ENCODE results near the gene RHBG. TPM values are rescaled to one million over a fixed set of nuclear protein-coding genes. Genes with fewer than 3 reads are reported as not detected.

RHBG gene
- total and polyA plus RNA-seq, 2 donors (not counting 1 experiment from before 2014, with no cell fraction given), result not detected

DNA sequence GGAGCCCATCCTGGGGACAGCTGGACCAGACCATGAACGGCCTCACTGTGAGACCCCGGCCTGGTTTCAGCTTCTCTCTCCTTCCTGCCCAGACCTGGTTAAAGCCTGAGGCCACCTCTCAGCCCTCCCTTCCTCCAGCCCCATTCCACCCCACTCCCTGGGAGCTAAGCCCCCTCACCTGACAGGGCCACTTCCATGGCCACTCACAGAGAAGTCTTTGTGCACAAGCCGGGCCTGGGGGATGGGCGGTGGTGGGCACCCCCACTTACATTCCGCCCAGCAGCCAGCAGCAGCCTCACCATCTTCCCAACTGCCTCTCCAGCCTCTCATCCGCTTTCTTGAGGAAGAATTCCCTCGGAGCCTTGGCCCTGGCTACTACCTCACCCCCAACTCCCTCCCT is 40.4 kb downstream of the RHBG start:
- Histone ChIP-seq H3K4me3 (ENCODE audit: control extremely low read depth in 1 of 5, extremely low read depth in 1 of 5, insufficient read depth in 1 of 5, low read depth in 2 of 5, low read length in 4 of 5) (no peak overlapping the region), H3K27me3 (replicated peaks in 1 of 4; ENCODE audit: control extremely low read depth in 1 of 4, control insufficient read depth in 3 of 4, insufficient read depth in 4 of 4, low read length in 3 of 4) (peaks cover 0 to 53% (median 9%) of the 10 kb centered on the region in 4 experiments), H3K79me2 (ENCODE audit: control insufficient read depth, insufficient read depth, low read length) (no peaks in the 10 kb centered on the region), H3K4me2 (replicated peaks; ENCODE audit: low read depth, low read length, poor library complexity, severe bottlenecking) (no peak overlapping the region), H4K20me1 (ENCODE audit: control insufficient read depth, insufficient read depth, low read length, poor library complexity, severe bottlenecking) (no peaks in the 10 kb centered on the region), H3K27ac (ENCODE audit: low read length in 2 of 2) (no peak overlapping the region), H3K4me1 (ENCODE audit: control insufficient read depth in 2 of 2, insufficient read depth in 2 of 2, low read length in 2 of 2) (no peaks in the 10 kb centered on the region), H3K9ac (ENCODE audit: low read length) (no peak overlapping the region), H2AFZ (ENCODE audit: insufficient read depth, low read depth, low read length, poor library complexity, severe bottlenecking) (no peak overlapping the region), H3K36me3 (replicated peaks in 1 of 2; ENCODE audit: control extremely low read depth in 1 of 2, control insufficient read depth in 1 of 2, extremely low read depth in 1 of 2, insufficient read depth in 2 of 2, low read length in 1 of 2) (no peaks in the 10 kb centered on the region), H3K9me3 (ENCODE audit: control extremely low read depth in 1 of 3, control insufficient read depth in 2 of 3, insufficient read depth in 1 of 3, low read length in 2 of 3) (peaks cover 0 to 2% (median 0%) of the 10 kb centered on the region in 3 donors)
- Mint-ChIP-seq H3K4me3 (no peak overlapping the region), H3K9me3 (ENCODE audit: insufficient read depth) (no peaks in the 10 kb centered on the region), H3K27ac (no peak overlapping the region), H3K4me1 (no peaks in the 10 kb centered on the region), H3K27me3 (peaks cover 58% of the 10 kb centered on the region)
- ChIA-PET CTCF (interaction anchor here (0.8 kb wide), 1 partner anchor 24 kb away, joined by 3 read pairs; no protein-coding TSS in a partner anchor), POLR2A (no interaction called here)
- no peak for TF ChIP-seq EZH2 (IDR thresholded peaks at IDR 0.05; ENCODE audit: borderline replicate concordance, insufficient read depth, low read depth, low read length, poor library complexity, severe bottlenecking)
- TF ChIP-seq, protein P1, sequence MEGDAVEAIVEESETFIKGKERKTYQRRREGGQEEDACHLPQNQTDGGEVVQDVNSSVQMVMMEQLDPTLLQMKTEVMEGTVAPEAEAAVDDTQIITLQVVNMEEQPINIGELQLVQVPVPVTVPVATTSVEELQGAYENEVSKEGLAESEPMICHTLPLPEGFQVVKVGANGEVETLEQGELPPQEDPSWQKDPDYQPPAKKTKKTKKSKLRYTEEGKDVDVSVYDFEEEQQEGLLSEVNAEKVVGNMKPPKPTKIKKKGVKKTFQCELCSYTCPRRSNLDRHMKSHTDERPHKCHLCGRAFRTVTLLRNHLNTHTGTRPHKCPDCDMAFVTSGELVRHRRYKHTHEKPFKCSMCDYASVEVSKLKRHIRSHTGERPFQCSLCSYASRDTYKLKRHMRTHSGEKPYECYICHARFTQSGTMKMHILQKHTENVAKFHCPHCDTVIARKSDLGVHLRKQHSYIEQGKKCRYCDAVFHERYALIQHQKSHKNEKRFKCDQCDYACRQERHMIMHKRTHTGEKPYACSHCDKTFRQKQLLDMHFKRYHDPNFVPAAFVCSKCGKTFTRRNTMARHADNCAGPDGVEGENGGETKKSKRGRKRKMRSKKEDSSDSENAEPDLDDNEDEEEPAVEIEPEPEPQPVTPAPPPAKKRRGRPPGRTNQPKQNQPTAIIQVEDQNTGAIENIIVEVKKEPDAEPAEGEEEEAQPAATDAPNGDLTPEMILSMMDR (IDR thresholded peaks at IDR 0.05), result no peak
- WGBS (ENCODE audit: insufficient coverage), result 87% methylated on average over 7 of the region's 7 CpGs
- intact Hi-C loops (cut with micrococcal nuclease), result no loop called here
- DNase-seq (no peak), ATAC-seq (ENCODE audit: low read depth) (no peak)

- CTCF ChIA-PET, result interaction anchor here (0.7 to 3.0 kb wide), 3 partner anchors 9 to 443 kb away, joined by 3 to 12 read pairs (median 8); no protein-coding TSS in a partner anchor
- no peak overlapping the region for H3K27ac Mint-ChIP-seq
- POLR2A ChIA-PET, result no interaction called here
These were observed 41.2 kb downstream of the RHBG start for GRCh38 chr1:156410238-156410637.

More at GRCh38 chr1:156410238-156410637, 41.2 kb downstream of the RHBG start:
- intact Hi-C loops (cut with micrococcal nuclease), result no loop called here
- Mint-ChIP-seq H3K9me3 (ENCODE audit: insufficient read depth) (no peaks in the 10 kb centered on the region), H3K4me1 (no peaks in the 10 kb centered on the region), H3K4me3 (no peak overlapping the region), H3K27me3 (peaks cover 66% of the 10 kb centered on the region)
- no peak overlapping the region for H3K4me2 ChIP-seq (replicated peaks; ENCODE audit: low read depth, low read length, poor library complexity, severe bottlenecking)
- 80% methylated on average over 1 of the region's 4 CpGs for WGBS (ENCODE audit: insufficient coverage)
- H3K36me3 ChIP-seq (replicated peaks in 1 of 2; ENCODE audit: control extremely low read depth in 1 of 2, control insufficient read depth in 1 of 2, extremely low read depth in 1 of 2, insufficient read depth in 2 of 2, low read length in 1 of 2), result no peaks in the 10 kb centered on the region
- H3K27ac ChIP-seq (ENCODE audit: low read length in 2 of 2), result no peak overlapping the region
- peaks cover 0 to 58% (median 14%) of the 10 kb centered on the region in 4 experiments for H3K27me3 ChIP-seq (replicated peaks in 1 of 4; ENCODE audit: control extremely low read depth in 1 of 4, control insufficient read depth in 3 of 4, insufficient read depth in 4 of 4, low read length in 3 of 4)
- H3K9me3 ChIP-seq (ENCODE audit: control extremely low read depth in 1 of 3, control insufficient read depth in 2 of 3, insufficient read depth in 1 of 3, low read length in 2 of 3), result peaks cover 0 to 2% (median 0%) of the 10 kb centered on the region in 3 donors
- H3K4me1 ChIP-seq (ENCODE audit: control insufficient read depth in 2 of 2, insufficient read depth in 2 of 2, low read length in 2 of 2), result no peaks in the 10 kb centered on the region
- TF ChIP-seq EZH2 (IDR thresholded peaks at IDR 0.05; ENCODE audit: borderline replicate concordance, insufficient read depth, low read depth, low read length, poor library complexity, severe bottlenecking), result no peak
- TF ChIP-seq, protein P1 (IDR thresholded peaks at IDR 0.05), result no peak
- no peak for DNase-seq
- H3K4me3 ChIP-seq (ENCODE audit: control extremely low read depth in 1 of 5, extremely low read depth in 1 of 5, insufficient read depth in 1 of 5, low read depth in 2 of 5, low read length in 4 of 5), result no peak overlapping the region
- H4K20me1 ChIP-seq (ENCODE audit: control insufficient read depth, insufficient read depth, low read length, poor library complexity, severe bottlenecking), result no peaks in the 10 kb centered on the region
- no peak overlapping the region for H3K9ac ChIP-seq (ENCODE audit: low read length)
- no peaks in the 10 kb centered on the region for H3K79me2 ChIP-seq (ENCODE audit: control insufficient read depth, insufficient read depth, low read length)
- no peak for ATAC-seq (ENCODE audit: low read depth)
- H2AFZ ChIP-seq (ENCODE audit: insufficient read depth, low read depth, low read length, poor library complexity, severe bottlenecking), result no peak overlapping the region

All from B cell (primary cell).